ENCODE data around the gene SNX30.

SNX30 gene

GRCh38 chr9:112823257-112823656 lies 72.7 kb downstream of the SNX30 start:
- H3K4me3 ChIP-seq (ENCODE audit: low read depth, low read length) = no peak overlapping the region
- TF ChIP-seq CTCF (IDR thresholded peaks at IDR 0.05; ENCODE audit: low read depth, low read length) = no peak
- in situ Hi-C loops (cut with HindIII; ENCODE audit: low sequenced_read_pairs) = no loop called here

GRCh38 chr9:112831281-112831851 lies 80.8 kb downstream of the SNX30 start:
- TF ChIP-seq CTCF (IDR thresholded peaks at IDR 0.05; ENCODE audit: low read depth, low read length) = no peak
- peak; percentile 9 for DNase-seq (ENCODE audit: low read depth, low spot score)
- H3K4me3 ChIP-seq (ENCODE audit: low read depth, low read length) = no peak overlapping the region
- in situ Hi-C loops (cut with HindIII; ENCODE audit: low sequenced_read_pairs) = no loop called here

More at GRCh38 chr9:112823257-112823656, 72.7 kb downstream of the SNX30 start:
- no peak for DNase-seq (ENCODE audit: low read depth, low spot score)

GRCh38 chr9:112831969-112832368 lies 81.4 kb downstream of the SNX30 start:
- in situ Hi-C loops (cut with HindIII; ENCODE audit: low sequenced_read_pairs) = no loop called here
- TF ChIP-seq CTCF (IDR thresholded peaks at IDR 0.05; ENCODE audit: low read depth, low read length) = no peak
- no peak for DNase-seq (ENCODE audit: low read depth, low spot score)

GRCh38 chr9:112833081-112833480 lies 82.5 kb downstream of the SNX30 start:
- no peak for TF ChIP-seq CTCF (IDR thresholded peaks at IDR 0.05; ENCODE audit: low read depth, low read length)
- no peak for DNase-seq (ENCODE audit: low read depth, low spot score)
- in situ Hi-C loops (cut with HindIII; ENCODE audit: low sequenced_read_pairs) = no loop called here
- no peak overlapping the region for H3K4me3 ChIP-seq (ENCODE audit: low read depth, low read length)

More at GRCh38 chr9:112831969-112832368, 81.4 kb downstream of the SNX30 start:
- no peak overlapping the region for H3K4me3 ChIP-seq (ENCODE audit: low read depth, low read length)

GRCh38 chr9:112836394-112836793 lies 85.8 kb downstream of the SNX30 start:
- TF ChIP-seq CTCF (IDR thresholded peaks at IDR 0.05; ENCODE audit: low read depth, low read length) = no peak
- H3K4me3 ChIP-seq (ENCODE audit: low read depth, low read length) = no peak overlapping the region
- in situ Hi-C loops (cut with HindIII; ENCODE audit: low sequenced_read_pairs) = no loop called here
- no peak for DNase-seq (ENCODE audit: low read depth, low spot score)

GRCh38 chr9:112838342-112838741 lies 87.8 kb downstream of the SNX30 start:
- no peak for DNase-seq (ENCODE audit: low read depth, low spot score)
- no peak for TF ChIP-seq CTCF (IDR thresholded peaks at IDR 0.05; ENCODE audit: low read depth, low read length)
- in situ Hi-C loops (cut with HindIII; ENCODE audit: low sequenced_read_pairs) = no loop called here
- H3K4me3 ChIP-seq (ENCODE audit: low read depth, low read length) = no peak overlapping the region
